ENCODE results near the gene CCNT2. TPM values are rescaled to one million over a fixed set of nuclear protein-coding genes. Genes with fewer than 3 reads are reported as not detected.
"Not testable (repeated sequence)": the region's sequence is repeated elsewhere in the genome, so short reads cannot be mapped to it uniquely, and the experiment has no call there.

The CCNT2 gene
- total RNA-seq, 1 experiment from 2014 or later: 18.9 TPM

DNA sequence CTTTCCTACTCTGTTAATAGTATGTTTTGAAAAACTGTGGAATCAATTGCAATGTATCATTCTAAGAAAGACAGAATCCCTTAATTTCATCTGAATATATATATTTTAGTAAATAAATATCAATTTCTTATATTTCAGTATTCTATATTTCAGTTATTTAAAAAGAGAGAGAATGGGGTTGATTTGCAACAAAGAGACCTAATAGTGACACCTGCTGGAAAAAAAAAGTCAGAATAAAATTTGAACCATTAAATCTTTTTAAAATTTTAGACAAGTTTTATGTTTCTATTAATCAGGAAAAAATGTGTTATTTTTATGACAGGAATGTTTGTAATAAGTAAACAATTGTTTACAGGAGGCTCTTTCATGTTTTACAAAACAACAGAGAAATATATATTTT lies 20.7 kb upstream of the CCNT2 start:
- CTCF ChIA-PET: interaction anchor here (0.8 to 1.2 kb wide), 2 partner anchors 438 to 447 kb away, joined by 3 to 5 read pairs; no protein-coding TSS in a partner anchor
- intact Hi-C loops (cut with micrococcal nuclease): loop anchor here (2.0 to 10.0 kb wide), 5 partner anchors 81 to 437 kb away; no protein-coding TSS in a partner anchor
- no TSS peak for BruUV-seq (replicated peaks)

DNA sequence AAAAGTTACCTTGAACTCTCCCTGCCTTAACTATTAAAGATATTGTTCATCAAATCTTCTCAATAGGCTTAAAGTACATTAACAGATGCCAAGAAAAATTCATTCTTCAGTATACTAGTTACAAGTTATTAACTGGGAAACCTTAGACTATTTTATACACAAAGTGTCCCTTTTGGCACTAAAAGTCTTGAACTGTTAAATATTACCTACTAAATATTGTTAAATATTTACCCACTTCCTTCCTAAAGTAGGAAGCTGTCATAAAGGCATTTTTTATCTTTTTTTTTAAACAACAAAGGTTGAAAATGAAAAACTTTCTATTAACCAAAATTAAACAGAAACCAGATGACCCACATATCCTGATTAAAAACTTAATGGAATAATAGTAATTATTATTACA lies 19.4 kb upstream of the CCNT2 start:
- H4K20me1 ChIP-seq (ENCODE audit: low read length): no peaks in the 10 kb centered on the region
- no peaks in the 10 kb centered on the region for H3F3A ChIP-seq (ENCODE audit: low read length, unreplicated experiment)
- H3K9me2 ChIP-seq (replicated peaks; ENCODE audit: low read length): no peaks in the 10 kb centered on the region
- H3K9me3 ChIP-seq (ENCODE audit: low read length): no peaks in the 10 kb centered on the region
- TF ChIP-seq EZH2phosphoT487 (IDR thresholded peaks at IDR 0.05; ENCODE audit: borderline replicate concordance, low read length) (no peak), EZH2 (IDR thresholded peaks at IDR 0.05; ENCODE audit: low read length, unreplicated experiment) (no peak)
- TF ChIP-seq, protein P1, sequence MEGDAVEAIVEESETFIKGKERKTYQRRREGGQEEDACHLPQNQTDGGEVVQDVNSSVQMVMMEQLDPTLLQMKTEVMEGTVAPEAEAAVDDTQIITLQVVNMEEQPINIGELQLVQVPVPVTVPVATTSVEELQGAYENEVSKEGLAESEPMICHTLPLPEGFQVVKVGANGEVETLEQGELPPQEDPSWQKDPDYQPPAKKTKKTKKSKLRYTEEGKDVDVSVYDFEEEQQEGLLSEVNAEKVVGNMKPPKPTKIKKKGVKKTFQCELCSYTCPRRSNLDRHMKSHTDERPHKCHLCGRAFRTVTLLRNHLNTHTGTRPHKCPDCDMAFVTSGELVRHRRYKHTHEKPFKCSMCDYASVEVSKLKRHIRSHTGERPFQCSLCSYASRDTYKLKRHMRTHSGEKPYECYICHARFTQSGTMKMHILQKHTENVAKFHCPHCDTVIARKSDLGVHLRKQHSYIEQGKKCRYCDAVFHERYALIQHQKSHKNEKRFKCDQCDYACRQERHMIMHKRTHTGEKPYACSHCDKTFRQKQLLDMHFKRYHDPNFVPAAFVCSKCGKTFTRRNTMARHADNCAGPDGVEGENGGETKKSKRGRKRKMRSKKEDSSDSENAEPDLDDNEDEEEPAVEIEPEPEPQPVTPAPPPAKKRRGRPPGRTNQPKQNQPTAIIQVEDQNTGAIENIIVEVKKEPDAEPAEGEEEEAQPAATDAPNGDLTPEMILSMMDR (conservative IDR thresholded peaks at IDR 0.05; ENCODE audit: low read depth, low read length): no peak
- no peaks in the 10 kb centered on the region for H3K79me2 ChIP-seq (ENCODE audit: low read length)
- intact Hi-C loops (cut with micrococcal nuclease): loop anchor here (2.0 to 10.0 kb wide), 5 partner anchors 82 to 438 kb away; no protein-coding TSS in a partner anchor
- ChIA-PET POLR2A (ENCODE audit: unreplicated experiment) (no interaction called here), CTCF (no interaction called here)
- no peak overlapping the region for H3K27ac ChIP-seq (ENCODE audit: low read length)
- no peak overlapping the region for H3K9ac ChIP-seq (ENCODE audit: low read length)
- no peak overlapping the region for H3K4me2 ChIP-seq (ENCODE audit: low read length)
- no TSS peak for BruUV-seq (replicated peaks)
- H3K4me3 ChIP-seq (ENCODE audit: low read length): no peak overlapping the region
- no peaks in the 10 kb centered on the region for H3K27me3 ChIP-seq (ENCODE audit: low read length)
- H2AFZ ChIP-seq (ENCODE audit: low read length): no peak overlapping the region
- no peak for ATAC-seq
- DNase-seq: no peak
- H3K36me3 ChIP-seq (ENCODE audit: low read depth, low read length): no peaks in the 10 kb centered on the region
- H3K4me1 ChIP-seq (ENCODE audit: insufficient read depth, low read length): 0 out of 2 replicates have a peak, but pooled peaks cover 4% of the 10 kb centered on the region

More for the DNA sequence above, 20.7 kb upstream of the CCNT2 start:
- TF ChIP-seq EZH2 (IDR thresholded peaks at IDR 0.05; ENCODE audit: low read length, unreplicated experiment): no peak
- TF ChIP-seq, protein P1 (conservative IDR thresholded peaks at IDR 0.05; ENCODE audit: low read depth, low read length): peak; percentile 58
- Histone ChIP-seq H3K4me1 (ENCODE audit: insufficient read depth, low read length) (0 out of 2 replicates have a peak, but pooled peaks cover 4% of the 10 kb centered on the region), H3K9me2 (replicated peaks; ENCODE audit: low read length) (no peaks in the 10 kb centered on the region), H4K20me1 (ENCODE audit: low read length) (no peaks in the 10 kb centered on the region), H2AFZ (ENCODE audit: low read length) (no peak overlapping the region), H3K9ac (ENCODE audit: low read length) (no peak overlapping the region), H3K36me3 (ENCODE audit: low read depth, low read length) (no peaks in the 10 kb centered on the region), H3K4me3 (ENCODE audit: low read length) (no peak overlapping the region), H3K27me3 (ENCODE audit: low read length) (no peaks in the 10 kb centered on the region), H3F3A (ENCODE audit: low read length, unreplicated experiment) (no peaks in the 10 kb centered on the region), H3K79me2 (ENCODE audit: low read length) (no peaks in the 10 kb centered on the region), H3K27ac (ENCODE audit: low read length) (no peak overlapping the region), H3K9me3 (ENCODE audit: low read length) (no peaks in the 10 kb centered on the region), H3K4me2 (ENCODE audit: low read length) (no peak overlapping the region)
- ATAC-seq (no peak), DNase-seq (peak; percentile 47)
- POLR2A ChIA-PET (ENCODE audit: unreplicated experiment): no interaction called here

DNA sequence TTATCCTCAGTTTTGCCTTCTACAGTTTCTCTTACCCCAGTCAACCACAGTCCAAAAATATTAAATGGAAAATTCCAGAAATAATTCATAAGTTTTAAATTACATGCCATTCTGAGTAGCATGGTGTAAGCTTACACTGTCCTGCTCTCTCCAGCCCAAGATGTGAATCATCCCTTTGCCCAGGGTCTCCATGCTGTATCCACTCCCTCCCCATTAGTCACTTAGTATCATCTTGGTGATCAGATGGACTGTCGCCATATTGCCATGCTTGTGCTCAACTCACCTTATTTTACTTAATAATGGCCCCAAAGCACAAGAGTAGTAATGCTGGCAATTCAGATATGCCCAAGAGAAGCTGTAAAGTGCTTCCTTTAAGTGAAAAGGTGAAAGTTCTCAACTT lies 18.5 kb upstream of the CCNT2 start:
- BruUV-seq (replicated peaks): no TSS peak
- H2AFZ ChIP-seq (ENCODE audit: low read length): no peak overlapping the region
- TF ChIP-seq EZH2phosphoT487 (IDR thresholded peaks at IDR 0.05; ENCODE audit: borderline replicate concordance, low read length) (no peak), EZH2 (IDR thresholded peaks at IDR 0.05; ENCODE audit: low read length, unreplicated experiment) (no peak)
- TF ChIP-seq, protein P1 (conservative IDR thresholded peaks at IDR 0.05; ENCODE audit: low read depth, low read length): no peak
- H3K9me3 ChIP-seq (ENCODE audit: low read length): no peaks in the 10 kb centered on the region
- H3K4me1 ChIP-seq (ENCODE audit: insufficient read depth, low read length): 0 out of 2 replicates have a peak, but pooled peaks cover 4% of the 10 kb centered on the region
- no peak overlapping the region for H3K4me3 ChIP-seq (ENCODE audit: low read length)
- no peak overlapping the region for H3K27ac ChIP-seq (ENCODE audit: low read length)
- no peaks in the 10 kb centered on the region for H3K36me3 ChIP-seq (ENCODE audit: low read depth, low read length)
- ATAC-seq (peak; percentile 74), DNase-seq (peak; percentile 49)
- H3K9ac ChIP-seq (ENCODE audit: low read length): no peak overlapping the region
- no peaks in the 10 kb centered on the region for H3F3A ChIP-seq (ENCODE audit: low read length, unreplicated experiment)
- POLR2A ChIA-PET (ENCODE audit: unreplicated experiment): no interaction called here
- CTCF ChIA-PET: no interaction called here
- H3K79me2 ChIP-seq (ENCODE audit: low read length): no peaks in the 10 kb centered on the region
- no peaks in the 10 kb centered on the region for H3K27me3 ChIP-seq (ENCODE audit: low read length)
- no peaks in the 10 kb centered on the region for H3K9me2 ChIP-seq (replicated peaks; ENCODE audit: low read length)
- H3K4me2 ChIP-seq (ENCODE audit: low read length): no peak overlapping the region
- intact Hi-C loops (cut with micrococcal nuclease): no loop called here
- no peaks in the 10 kb centered on the region for H4K20me1 ChIP-seq (ENCODE audit: low read length)

DNA sequence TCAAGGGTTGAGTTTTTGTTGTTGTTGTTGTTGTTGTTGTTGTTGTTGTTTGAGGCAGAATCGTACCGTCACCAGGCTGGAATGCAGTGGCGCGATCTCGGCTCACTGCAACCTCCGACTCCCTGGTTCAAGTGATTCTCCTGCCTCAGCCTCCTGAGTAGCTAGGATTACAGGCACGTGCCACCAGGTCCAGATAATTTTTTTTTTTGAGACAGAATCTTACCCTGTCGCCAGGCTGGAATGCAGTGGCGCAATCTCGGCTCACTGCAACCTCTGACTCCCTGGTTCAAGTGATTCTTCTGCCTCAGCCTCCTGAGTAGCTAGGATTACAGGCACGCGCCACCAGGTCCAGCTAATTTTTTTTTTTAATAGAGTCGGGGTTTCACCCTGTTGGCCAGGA lies 14.9 kb upstream of the CCNT2 start:
- intact Hi-C loops (cut with micrococcal nuclease); H3K4me1 ChIP-seq (ENCODE audit: insufficient read depth, low read length); H3K79me2 ChIP-seq (ENCODE audit: low read length); H3K9me3 ChIP-seq (ENCODE audit: low read length); H4K20me1 ChIP-seq (ENCODE audit: low read length); CTCF ChIA-PET; H3K4me3 ChIP-seq (ENCODE audit: low read length); DNase-seq; H3K27ac ChIP-seq (ENCODE audit: low read length); H3K27me3 ChIP-seq (ENCODE audit: low read length); H2AFZ ChIP-seq (ENCODE audit: low read length); ATAC-seq; H3K9me2 ChIP-seq (replicated peaks; ENCODE audit: low read length); H3K36me3 ChIP-seq (ENCODE audit: low read depth, low read length); POLR2A ChIA-PET (ENCODE audit: unreplicated experiment); H3K9ac ChIP-seq (ENCODE audit: low read length); H3K4me2 ChIP-seq (ENCODE audit: low read length); BruUV-seq (replicated peaks); H3F3A ChIP-seq (ENCODE audit: low read length, unreplicated experiment): not testable (repeated sequence)

Data from PC-3 (cell line).